ENCODE results near the gene DDX39B. TPM values are rescaled to one million over a fixed set of nuclear protein-coding genes. Genes with fewer than 3 reads are reported as not detected.
A peak's percentile ranks its signal among the peaks of the same experiment; 100 is the strongest.

DDX39B gene
- total and polyA plus RNA-seq, 9 of the 15 experiments (the other 6 are each of a cell fraction or from before 2014, with no cell fraction given), result 479 to 869 (median 592) TPM

DNA sequence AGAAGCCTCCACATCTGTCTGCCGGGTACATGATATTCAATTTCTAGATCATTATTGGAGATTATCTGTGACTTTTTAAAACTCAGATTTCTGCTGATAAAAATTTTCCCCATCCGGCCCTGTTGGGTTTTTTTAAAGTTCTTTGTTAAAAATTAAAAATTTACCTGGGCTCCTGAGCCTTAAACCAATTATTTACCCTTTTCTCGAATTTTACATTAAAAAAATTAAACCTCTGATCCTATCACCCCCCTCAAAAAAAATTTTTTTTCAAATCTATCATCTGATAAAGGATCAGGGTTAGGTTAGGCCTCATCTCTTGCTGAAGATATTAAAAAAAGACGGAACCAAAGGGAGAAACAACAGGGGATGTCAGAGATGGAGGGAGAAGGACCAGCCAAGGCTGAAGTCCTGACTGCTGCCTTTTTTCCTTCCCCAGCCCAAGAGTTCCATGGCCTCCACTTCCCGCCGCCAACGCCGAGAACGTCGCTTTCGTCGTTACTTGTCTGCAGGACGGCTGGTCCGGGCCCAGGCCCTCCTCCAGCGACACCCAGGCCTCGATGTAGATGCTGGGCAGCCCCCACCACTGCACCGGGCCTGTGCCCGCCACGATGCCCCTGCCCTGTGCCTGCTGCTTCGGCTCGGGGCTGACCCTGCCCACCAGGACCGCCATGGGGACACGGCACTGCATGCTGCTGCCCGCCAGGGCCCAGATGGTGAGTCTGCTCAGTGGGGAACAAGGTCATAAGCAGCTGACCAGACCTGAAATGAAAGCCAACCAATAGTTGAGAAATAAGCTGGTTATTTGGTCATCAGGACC is 6.1 kb upstream of the DDX39B start (continued):
- TF ChIP-seq, protein P1, sequence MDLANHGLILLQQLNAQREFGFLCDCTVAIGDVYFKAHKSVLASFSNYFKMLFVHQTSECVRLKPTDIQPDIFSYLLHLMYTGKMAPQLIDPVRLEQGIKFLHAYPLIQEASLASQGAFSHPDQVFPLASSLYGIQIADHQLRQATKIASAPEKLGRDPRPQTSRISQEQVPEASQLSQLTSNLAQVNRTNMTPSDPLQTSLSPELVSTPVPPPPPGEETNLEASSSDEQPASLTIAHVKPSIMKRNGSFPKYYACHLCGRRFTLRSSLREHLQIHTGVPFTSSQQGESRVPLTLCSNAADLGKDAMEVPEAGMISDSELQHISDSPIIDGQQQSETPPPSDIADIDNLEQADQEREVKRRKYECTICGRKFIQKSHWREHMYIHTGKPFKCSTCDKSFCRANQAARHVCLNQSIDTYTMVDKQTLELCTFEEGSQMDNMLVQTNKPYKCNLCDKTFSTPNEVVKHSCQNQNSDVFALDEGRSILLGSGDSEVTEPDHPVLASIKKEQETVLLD (IDR thresholded peaks at IDR 0.05), result peak; percentile 45; the same call in 1 of the 2 replicates
- TF ChIP-seq, protein P2, sequence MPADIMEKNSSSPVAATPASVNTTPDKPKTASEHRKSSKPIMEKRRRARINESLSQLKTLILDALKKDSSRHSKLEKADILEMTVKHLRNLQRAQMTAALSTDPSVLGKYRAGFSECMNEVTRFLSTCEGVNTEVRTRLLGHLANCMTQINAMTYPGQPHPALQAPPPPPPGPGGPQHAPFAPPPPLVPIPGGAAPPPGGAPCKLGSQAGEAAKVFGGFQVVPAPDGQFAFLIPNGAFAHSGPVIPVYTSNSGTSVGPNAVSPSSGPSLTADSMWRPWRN (IDR thresholded peaks at IDR 0.05; ENCODE audit: low read depth), result no peak
- TF ChIP-seq, protein P3, sequence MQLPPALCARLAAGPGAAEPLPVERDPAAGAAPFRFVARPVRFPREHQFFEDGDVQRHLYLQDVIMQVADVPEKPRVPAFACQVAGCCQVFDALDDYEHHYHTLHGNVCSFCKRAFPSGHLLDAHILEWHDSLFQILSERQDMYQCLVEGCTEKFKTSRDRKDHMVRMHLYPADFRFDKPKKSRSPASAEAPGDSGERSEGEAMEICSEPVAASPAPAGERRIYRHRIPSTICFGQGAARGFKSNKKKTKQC (CRISPR knock-in tag; IDR thresholded peaks at IDR 0.05), result peak; percentile 81; the same call in 1 of the 2 replicates
- TF ChIP-seq NONO (IDR thresholded peaks at IDR 0.05; ENCODE audit: low read depth in 2 of 2, low read length in 1 of 2), result no peak; a peak in 1 of 4 replicates
- TF ChIP-seq ZNF324 (CRISPR knock-in tag; IDR thresholded peaks at IDR 0.05), result peak; percentile 19; the same call in 1 of the 2 replicates
- TF ChIP-seq ZNF133 (CRISPR knock-in tag; IDR thresholded peaks at IDR 0.05), result no peak
- TF ChIP-seq HDGF (IDR thresholded peaks at IDR 0.05), result 0 out of 2 replicates have a peak, but pooled peaks have one; percentile 77
- TF ChIP-seq ZNF12 (CRISPR knock-in tag; IDR thresholded peaks at IDR 0.05), result 0 out of 2 replicates have a peak, but pooled peaks have one; percentile 69
- TF ChIP-seq, protein P4, sequence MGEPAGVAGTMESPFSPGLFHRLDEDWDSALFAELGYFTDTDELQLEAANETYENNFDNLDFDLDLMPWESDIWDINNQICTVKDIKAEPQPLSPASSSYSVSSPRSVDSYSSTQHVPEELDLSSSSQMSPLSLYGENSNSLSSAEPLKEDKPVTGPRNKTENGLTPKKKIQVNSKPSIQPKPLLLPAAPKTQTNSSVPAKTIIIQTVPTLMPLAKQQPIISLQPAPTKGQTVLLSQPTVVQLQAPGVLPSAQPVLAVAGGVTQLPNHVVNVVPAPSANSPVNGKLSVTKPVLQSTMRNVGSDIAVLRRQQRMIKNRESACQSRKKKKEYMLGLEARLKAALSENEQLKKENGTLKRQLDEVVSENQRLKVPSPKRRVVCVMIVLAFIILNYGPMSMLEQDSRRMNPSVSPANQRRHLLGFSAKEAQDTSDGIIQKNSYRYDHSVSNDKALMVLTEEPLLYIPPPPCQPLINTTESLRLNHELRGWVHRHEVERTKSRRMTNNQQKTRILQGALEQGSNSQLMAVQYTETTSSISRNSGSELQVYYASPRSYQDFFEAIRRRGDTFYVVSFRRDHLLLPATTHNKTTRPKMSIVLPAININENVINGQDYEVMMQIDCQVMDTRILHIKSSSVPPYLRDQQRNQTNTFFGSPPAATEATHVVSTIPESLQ (CRISPR knock-in tag; IDR thresholded peaks at IDR 0.05), result 0 out of 2 replicates have a peak, but pooled peaks have one; percentile 47
- TF ChIP-seq, protein P5, sequence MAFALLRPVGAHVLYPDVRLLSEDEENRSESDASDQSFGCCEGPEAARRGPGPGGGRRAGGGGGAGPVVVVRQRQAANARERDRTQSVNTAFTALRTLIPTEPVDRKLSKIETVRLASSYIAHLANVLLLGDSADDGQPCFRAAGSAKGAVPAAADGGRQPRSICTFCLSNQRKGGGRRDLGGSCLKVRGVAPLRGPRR (CRISPR knock-in tag; IDR thresholded peaks at IDR 0.05), result 0 out of 2 replicates have a peak, but pooled peaks have one; percentile 17
- TF ChIP-seq POLR2G (IDR thresholded peaks at IDR 0.05; ENCODE audit: low read depth, low read length), result peak; percentile 77
- TF ChIP-seq MEF2A (IDR thresholded peaks at IDR 0.05; ENCODE audit: control insufficient read depth, low read depth, low read length), result no peak
- no peak for TF ChIP-seq ZC3H4 (CRISPR knock-in tag; IDR thresholded peaks at IDR 0.05; ENCODE audit: borderline replicate concordance)
- peak; percentile 77 for TF ChIP-seq RBFOX2 (IDR thresholded peaks at IDR 0.05; ENCODE audit: low read depth, low read length)
- TF ChIP-seq MYNN (IDR thresholded peaks at IDR 0.05), result peak; percentile 62; the same call in 1 of the 2 replicates
- no peak for TF ChIP-seq MYNN (CRISPR knock-in tag; IDR thresholded peaks at IDR 0.05)
- peak; percentile 46; the same call in 1 of the 2 replicates for TF ChIP-seq MYC (IDR thresholded peaks at IDR 0.05; ENCODE audit: low read depth, low read length)
- peak; percentile 46; the same call in 1 of the 2 replicates for TF ChIP-seq MYC (CRISPR knock-in tag; IDR thresholded peaks at IDR 0.05; ENCODE audit: borderline replicate concordance, low read depth)
- no peak for TF ChIP-seq HMG20B (CRISPR knock-in tag; IDR thresholded peaks at IDR 0.05)
- TF ChIP-seq ZNF695 (CRISPR knock-in tag; IDR thresholded peaks at IDR 0.05), result no peak
- no peak for TF ChIP-seq ZC3H8 (IDR thresholded peaks at IDR 0.05)
- no peak for TF ChIP-seq NR2C1 (IDR thresholded peaks at IDR 0.05)
- TF ChIP-seq NR2C1 (tag; IDR thresholded peaks at IDR 0.05), result no peak
- no peak for TF ChIP-seq ZNF134 (CRISPR knock-in tag; conservative IDR thresholded peaks at IDR 0.05)
- TF ChIP-seq ZBTB17 (CRISPR knock-in tag; IDR thresholded peaks at IDR 0.05), result peak; percentile 66; the same call in 1 of the 2 replicates
